SK-N-SH treated with all-trans-retinoic acid at 6 μM for 48 hours (cell line): ENCODE data around the gene HEATR5B.

Experiments
- CSDC2 ChIP-seq: fragments of 250-450 bp; sonication (Bioruptor Pico); IDR thresholded peaks from 2 replicates; pipeline ENCODE4 v1.5.0; 2020; ENCODE audit warnings: mild to moderate bottlenecking, moderate library complexity
- ESRRG ChIP-seq: fragments of 250-450 bp; sonication (Bioruptor Pico); IDR thresholded peaks from 2 replicates; pipeline ENCODE4 v1.6.1; 2021; ENCODE audit warnings: mild to moderate bottlenecking
- PATZ1 ChIP-seq: fragments of 250-450 bp; sonication (Bioruptor Pico); IDR thresholded peaks from 2 replicates; pipeline ENCODE4 v1.8.0; 2020; ENCODE audit warnings: mild to moderate bottlenecking, moderate library complexity, borderline replicate concordance
- TOX ChIP-seq: fragments of 250-450 bp; sonication (Bioruptor Pico); IDR thresholded peaks from 2 replicates; pipeline ENCODE4 v1.8.0; 2021; ENCODE audit warnings: mild to moderate bottlenecking, moderate library complexity, borderline replicate concordance
- ZFP30 ChIP-seq: fragments of 450-650 bp; formaldehyde crosslinking; IDR thresholded peaks from 2 replicates; pipeline ENCODE4 v1.5.0; 2022; ENCODE audit warnings: mild to moderate bottlenecking, moderate library complexity

GRCh38 chr2:37020212-37020886, 63.8 kb downstream of the HEATR5B start:
- TF ChIP-seq CSDC2: no peak
- TF ChIP-seq ZFP30 (CRISPR knock-in tag): no peak
- TF ChIP-seq TOX (CRISPR knock-in tag): no peak
- no peak for TF ChIP-seq PATZ1
- no peak for TF ChIP-seq ESRRG (CRISPR knock-in tag)
